Measurements from ENCODE around the gene EFNB1.

DNA sequence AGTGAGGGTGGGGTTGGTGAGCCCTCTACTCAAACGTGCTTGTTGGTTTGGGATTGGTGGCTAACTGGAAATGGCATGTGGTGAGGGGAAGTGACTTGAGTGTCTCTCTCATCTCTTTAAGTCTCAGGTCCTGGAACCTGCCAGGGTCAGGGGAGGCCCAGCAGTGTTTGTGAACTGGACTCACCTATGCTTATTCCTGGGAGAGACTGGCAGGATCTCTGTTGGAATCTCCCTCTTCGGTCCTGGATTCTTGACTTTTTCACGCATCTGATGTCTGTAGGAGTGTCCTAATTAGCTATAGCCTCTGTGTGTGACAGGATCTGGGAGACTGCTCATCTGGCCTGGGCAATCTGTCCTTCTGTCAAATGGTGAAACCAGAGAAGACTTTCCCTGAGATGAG is 7.2 kb upstream of the EFNB1 start:
- TF ChIP-seq POLR2A (IDR thresholded peaks at IDR 0.05) (no peak), CTCF (IDR thresholded peaks at IDR 0.05) (no peak), EP300 (IDR thresholded peaks at IDR 0.05) (no peak)

All from ovary (tissue), 3 donors.